ENCODE data around the gene PAPSS2.

PAPSS2 gene

GRCh38 chr10:87696922-87697745, 37.5 kb downstream of the PAPSS2 start:
- Histone ChIP-seq H3K36me3 (ENCODE audit: control insufficient read depth, insufficient read depth, low read length) (no peaks in the 10 kb centered on the region), H3K9me3 (ENCODE audit: control insufficient read depth, insufficient read depth, low read length) (no peaks in the 10 kb centered on the region), H3K9ac (ENCODE audit: low read depth, low read length) (no peak overlapping the region), H3K4me3 (ENCODE audit: low read depth, low read length) (no peak overlapping the region), H3K27me3 (ENCODE audit: control insufficient read depth, insufficient read depth, low read length) (no peaks in the 10 kb centered on the region), H3K4me1 (ENCODE audit: control insufficient read depth, insufficient read depth, low read length) (no peaks in the 10 kb centered on the region)

GRCh38 chr10:87700031-87700796, 40.5 kb downstream of the PAPSS2 start:
- Histone ChIP-seq H3K36me3 (ENCODE audit: control insufficient read depth, insufficient read depth, low read length) (no peaks in the 10 kb centered on the region), H3K4me1 (ENCODE audit: control insufficient read depth, insufficient read depth, low read length) (no peaks in the 10 kb centered on the region), H3K9ac (ENCODE audit: low read depth, low read length) (no peak overlapping the region), H3K9me3 (ENCODE audit: control insufficient read depth, insufficient read depth, low read length) (no peaks in the 10 kb centered on the region), H3K27me3 (ENCODE audit: control insufficient read depth, insufficient read depth, low read length) (no peaks in the 10 kb centered on the region), H3K4me3 (ENCODE audit: low read depth, low read length) (no peak overlapping the region)

- Histone ChIP-seq H3K27me3 (ENCODE audit: control insufficient read depth, insufficient read depth, low read length) (no peaks in the 10 kb centered on the region), H3K9me3 (ENCODE audit: control insufficient read depth, insufficient read depth, low read length) (no peaks in the 10 kb centered on the region), H3K4me3 (ENCODE audit: low read depth, low read length) (no peak overlapping the region), H3K36me3 (ENCODE audit: control insufficient read depth, insufficient read depth, low read length) (no peaks in the 10 kb centered on the region), H3K9ac (ENCODE audit: low read depth, low read length) (no peak overlapping the region), H3K4me1 (ENCODE audit: control insufficient read depth, insufficient read depth, low read length) (no peaks in the 10 kb centered on the region)
These were observed 42.7 kb downstream of the PAPSS2 start for GRCh38 chr10:87702260-87702972.

- H3K9ac ChIP-seq (ENCODE audit: low read depth, low read length), result no peak overlapping the region
- H3K4me3 ChIP-seq (ENCODE audit: low read depth, low read length), result no peak overlapping the region
- no peaks in the 10 kb centered on the region for H3K36me3 ChIP-seq (ENCODE audit: control insufficient read depth, insufficient read depth, low read length)
- no peaks in the 10 kb centered on the region for H3K27me3 ChIP-seq (ENCODE audit: control insufficient read depth, insufficient read depth, low read length)
- H3K4me1 ChIP-seq (ENCODE audit: control insufficient read depth, insufficient read depth, low read length), result no peaks in the 10 kb centered on the region
- H3K9me3 ChIP-seq (ENCODE audit: control insufficient read depth, insufficient read depth, low read length), result no peaks in the 10 kb centered on the region
These were observed 43.3 kb downstream of the PAPSS2 start for GRCh38 chr10:87702973-87703294.

- H3K36me3 ChIP-seq (ENCODE audit: control insufficient read depth, insufficient read depth, low read length), result no peaks in the 10 kb centered on the region
- no peaks in the 10 kb centered on the region for H3K9me3 ChIP-seq (ENCODE audit: control insufficient read depth, insufficient read depth, low read length)
- H3K9ac ChIP-seq (ENCODE audit: low read depth, low read length), result no peak overlapping the region
- H3K27me3 ChIP-seq (ENCODE audit: control insufficient read depth, insufficient read depth, low read length), result no peaks in the 10 kb centered on the region
- H3K4me3 ChIP-seq (ENCODE audit: low read depth, low read length), result no peak overlapping the region
- no peaks in the 10 kb centered on the region for H3K4me1 ChIP-seq (ENCODE audit: control insufficient read depth, insufficient read depth, low read length)
These were observed 44.1 kb downstream of the PAPSS2 start for GRCh38 chr10:87703771-87704170.

GRCh38 chr10:87705339-87705738, 45.7 kb downstream of the PAPSS2 start:
- H3K36me3 ChIP-seq (ENCODE audit: control insufficient read depth, insufficient read depth, low read length), result no peaks in the 10 kb centered on the region
- H3K9me3 ChIP-seq (ENCODE audit: control insufficient read depth, insufficient read depth, low read length), result no peaks in the 10 kb centered on the region
- no peak overlapping the region for H3K4me3 ChIP-seq (ENCODE audit: low read depth, low read length)
- no peak overlapping the region for H3K9ac ChIP-seq (ENCODE audit: low read depth, low read length)
- H3K4me1 ChIP-seq (ENCODE audit: control insufficient read depth, insufficient read depth, low read length), result no peaks in the 10 kb centered on the region
- H3K27me3 ChIP-seq (ENCODE audit: control insufficient read depth, insufficient read depth, low read length), result no peaks in the 10 kb centered on the region

- H3K4me1 ChIP-seq (ENCODE audit: control insufficient read depth, insufficient read depth, low read length), result no peaks in the 10 kb centered on the region
- no peaks in the 10 kb centered on the region for H3K36me3 ChIP-seq (ENCODE audit: control insufficient read depth, insufficient read depth, low read length)
- H3K9ac ChIP-seq (ENCODE audit: low read depth, low read length), result no peak overlapping the region
- H3K4me3 ChIP-seq (ENCODE audit: low read depth, low read length), result no peak overlapping the region
- H3K9me3 ChIP-seq (ENCODE audit: control insufficient read depth, insufficient read depth, low read length), result no peaks in the 10 kb centered on the region
- H3K27me3 ChIP-seq (ENCODE audit: control insufficient read depth, insufficient read depth, low read length), result no peaks in the 10 kb centered on the region
These were observed 47.1 kb downstream of the PAPSS2 start for GRCh38 chr10:87706731-87707130.

- Histone ChIP-seq H3K4me3 (ENCODE audit: low read depth, low read length) (no peak overlapping the region), H3K27me3 (ENCODE audit: control insufficient read depth, insufficient read depth, low read length) (no peaks in the 10 kb centered on the region), H3K4me1 (ENCODE audit: control insufficient read depth, insufficient read depth, low read length) (no peaks in the 10 kb centered on the region), H3K36me3 (ENCODE audit: control insufficient read depth, insufficient read depth, low read length) (no peaks in the 10 kb centered on the region), H3K9ac (ENCODE audit: low read depth, low read length) (no peak overlapping the region), H3K9me3 (ENCODE audit: control insufficient read depth, insufficient read depth, low read length) (no peaks in the 10 kb centered on the region)
These were observed 47.6 kb downstream of the PAPSS2 start for GRCh38 chr10:87707254-87707653.

GRCh38 chr10:87712913-87713616, 53.4 kb downstream of the PAPSS2 start:
- H3K36me3 ChIP-seq (ENCODE audit: control insufficient read depth, insufficient read depth, low read length), result peaks cover 4% of the 10 kb centered on the region
- H3K27me3 ChIP-seq (ENCODE audit: control insufficient read depth, insufficient read depth, low read length), result no peaks in the 10 kb centered on the region
- H3K9me3 ChIP-seq (ENCODE audit: control insufficient read depth, insufficient read depth, low read length), result no peaks in the 10 kb centered on the region
- H3K4me3 ChIP-seq (ENCODE audit: low read depth, low read length), result no peak overlapping the region
- H3K4me1 ChIP-seq (ENCODE audit: control insufficient read depth, insufficient read depth, low read length), result no peaks in the 10 kb centered on the region
- no peak overlapping the region for H3K9ac ChIP-seq (ENCODE audit: low read depth, low read length)

GRCh38 chr10:87713707-87714106, 54.0 kb downstream of the PAPSS2 start:
- Histone ChIP-seq H3K4me3 (ENCODE audit: low read depth, low read length) (no peak overlapping the region), H3K4me1 (ENCODE audit: control insufficient read depth, insufficient read depth, low read length) (no peaks in the 10 kb centered on the region), H3K9ac (ENCODE audit: low read depth, low read length) (no peak overlapping the region), H3K9me3 (ENCODE audit: control insufficient read depth, insufficient read depth, low read length) (no peaks in the 10 kb centered on the region), H3K27me3 (ENCODE audit: control insufficient read depth, insufficient read depth, low read length) (no peaks in the 10 kb centered on the region), H3K36me3 (ENCODE audit: control insufficient read depth, insufficient read depth, low read length) (peaks cover 4% of the 10 kb centered on the region)

GRCh38 chr10:87715552-87716347, 56.1 kb downstream of the PAPSS2 start:
- Histone ChIP-seq H3K4me1 (ENCODE audit: control insufficient read depth, insufficient read depth, low read length) (no peaks in the 10 kb centered on the region), H3K9me3 (ENCODE audit: control insufficient read depth, insufficient read depth, low read length) (no peaks in the 10 kb centered on the region), H3K36me3 (ENCODE audit: control insufficient read depth, insufficient read depth, low read length) (peaks cover 4% of the 10 kb centered on the region), H3K9ac (ENCODE audit: low read depth, low read length) (no peak overlapping the region), H3K4me3 (ENCODE audit: low read depth, low read length) (no peak overlapping the region), H3K27me3 (ENCODE audit: control insufficient read depth, insufficient read depth, low read length) (no peaks in the 10 kb centered on the region)
